Measurements from ENCODE around the gene KRTAP2-4.
A peak's percentile ranks its signal among the peaks of the same experiment; 100 is the strongest.
"Not testable (repeated sequence)": the region's sequence is repeated elsewhere in the genome, so short reads cannot be mapped to it uniquely, and the experiment has no call there.

Gene KRTAP2-4

GRCh38 chr17:41082626-41083025 lies 16.9 kb upstream of the KRTAP2-4 start:
- DNase-seq (ENCODE audit: insufficient read length, low spot score): no peak
- TF ChIP-seq POLR2A (IDR thresholded peaks at IDR 0.05; ENCODE audit: low read depth, low read length): no peak
- FAIRE-seq: no peak

- DNase-seq (ENCODE audit: insufficient read length, low spot score): no peak
- FAIRE-seq: no peak
- no peak for TF ChIP-seq POLR2A (IDR thresholded peaks at IDR 0.05; ENCODE audit: low read depth, low read length)
Measured at GRCh38 chr17:41076788-41077187, 11.1 kb upstream of the KRTAP2-4 start.

- DNase-seq (ENCODE audit: insufficient read length, low spot score) (no peak), FAIRE-seq (no peak)
- TF ChIP-seq POLR2A (IDR thresholded peaks at IDR 0.05; ENCODE audit: low read depth, low read length): no peak
Measured at GRCh38 chr17:41073676-41074075, 8.0 kb upstream of the KRTAP2-4 start.

GRCh38 chr17:41071606-41072360 lies 6.1 kb upstream of the KRTAP2-4 start:
- no peak for TF ChIP-seq POLR2A (IDR thresholded peaks at IDR 0.05; ENCODE audit: low read depth, low read length)
- DNase-seq (ENCODE audit: insufficient read length, low spot score) (no peak), FAIRE-seq (no peak)

- TF ChIP-seq POLR2A (IDR thresholded peaks at IDR 0.05; ENCODE audit: low read depth, low read length): no peak
- FAIRE-seq: no peak
- DNase-seq (ENCODE audit: insufficient read length, low spot score): no peak
Measured at GRCh38 chr17:41069031-41069430, 3.4 kb upstream of the KRTAP2-4 start.

- FAIRE-seq: no peak
- no peak for TF ChIP-seq POLR2A (IDR thresholded peaks at IDR 0.05; ENCODE audit: low read depth, low read length)
- DNase-seq (ENCODE audit: insufficient read length, low spot score): no peak
Measured at GRCh38 chr17:41067281-41067680, 1.6 kb upstream of the KRTAP2-4 start.

GRCh38 chr17:41065016-41065689 lies 526 bp downstream of the KRTAP2-4 start:
- FAIRE-seq: not testable (repeated sequence)

GRCh38 chr17:41064301-41064700 lies 1.4 kb downstream of the KRTAP2-4 start:
- no peak for TF ChIP-seq POLR2A (IDR thresholded peaks at IDR 0.05; ENCODE audit: low read depth, low read length)
- DNase-seq (ENCODE audit: insufficient read length, low spot score) (no peak), FAIRE-seq (no peak)

More at GRCh38 chr17:41065016-41065689, 526 bp downstream of the KRTAP2-4 start:
- not testable (repeated sequence) for DNase-seq (ENCODE audit: insufficient read length, low spot score)

- TF ChIP-seq POLR2A (IDR thresholded peaks at IDR 0.05; ENCODE audit: low read depth, low read length): no peak
- no peak for FAIRE-seq
- DNase-seq (ENCODE audit: insufficient read length, low spot score): no peak
Measured at GRCh38 chr17:41063449-41063848, 2.2 kb downstream of the KRTAP2-4 start.

- TF ChIP-seq POLR2A (IDR thresholded peaks at IDR 0.05; ENCODE audit: low read depth, low read length): no peak
- FAIRE-seq (peak; percentile 50), DNase-seq (ENCODE audit: insufficient read length, low spot score) (peak; percentile 26)
Measured at GRCh38 chr17:41061964-41062363, 3.7 kb downstream of the KRTAP2-4 start.

GRCh38 chr17:41060052-41060604 lies 5.6 kb downstream of the KRTAP2-4 start, which contains the start of gene KRTAP2-3:
Gene KRTAP2-3, minus strand, starts transcription at chr17:41060114. Its CDS starts 64 bp downstream, at chr17:41060050.
- DNase-seq (ENCODE audit: insufficient read length, low spot score) (peak; percentile 45), FAIRE-seq (peak; percentile 90)

GRCh38 chr17:41059276-41060051 lies 6.2 kb downstream of the KRTAP2-4 start:
- DNase-seq (ENCODE audit: insufficient read length, low spot score): peak; percentile 32
- not testable (repeated sequence) for FAIRE-seq

More at GRCh38 chr17:41060052-41060604, 5.6 kb downstream of the KRTAP2-4 start, which contains the start of gene KRTAP2-3:
- no peak for TF ChIP-seq POLR2A (IDR thresholded peaks at IDR 0.05; ENCODE audit: low read depth, low read length)

- FAIRE-seq (peak; percentile 45), DNase-seq (ENCODE audit: insufficient read length, low spot score) (no peak)
- TF ChIP-seq POLR2A (IDR thresholded peaks at IDR 0.05; ENCODE audit: low read depth, low read length): no peak
Measured at GRCh38 chr17:41058741-41059140, 6.9 kb downstream of the KRTAP2-4 start.

- no peak for DNase-seq (ENCODE audit: insufficient read length, low spot score)
- no peak for FAIRE-seq
- TF ChIP-seq POLR2A (IDR thresholded peaks at IDR 0.05; ENCODE audit: low read depth, low read length): no peak
Measured at GRCh38 chr17:41057547-41057946, 8.1 kb downstream of the KRTAP2-4 start.

- not testable (repeated sequence) for DNase-seq (ENCODE audit: insufficient read length, low spot score); FAIRE-seq
Measured at GRCh38 chr17:41055130-41055529, 10.5 kb downstream of the KRTAP2-4 start, which contains the start of gene KRTAP2-2. Gene KRTAP2-2, minus strand, starts transcription at chr17:41055230. Its CDS starts 19 bp downstream, at chr17:41055211.

GRCh38 chr17:41054556-41054955 lies 11.1 kb downstream of the KRTAP2-4 start:
- not testable (repeated sequence) for DNase-seq (ENCODE audit: insufficient read length, low spot score); FAIRE-seq
